Testis (tissue), 2 donors: Measurements from ENCODE around the gene PHACTR3.

Source experiments
- POLR2A ChIP-seq: fragments of 450-650 bp; IDR thresholded peaks from one replicate; pipeline ENCODE4 v1.6.1; 2017; ENCODE audit warnings: antibody characterized with exemption, mild to moderate bottlenecking, moderate library complexity
- TF ChIP-seq, protein P1 (sequence below), 3 experiments: fragments of 450-650 bp in 2 of 3; fragments of 200-600 bp in 1 of 3; sonication (generic) in 1 of 3; IDR thresholded peaks; one replicate each; pipeline ENCODE4 v1.5.1; 2016 to 2019; ENCODE audit warnings: antibody characterized with exemption in 3 of 3, mild to moderate bottlenecking in 2 of 3, moderate library complexity in 1 of 3

DNA sequence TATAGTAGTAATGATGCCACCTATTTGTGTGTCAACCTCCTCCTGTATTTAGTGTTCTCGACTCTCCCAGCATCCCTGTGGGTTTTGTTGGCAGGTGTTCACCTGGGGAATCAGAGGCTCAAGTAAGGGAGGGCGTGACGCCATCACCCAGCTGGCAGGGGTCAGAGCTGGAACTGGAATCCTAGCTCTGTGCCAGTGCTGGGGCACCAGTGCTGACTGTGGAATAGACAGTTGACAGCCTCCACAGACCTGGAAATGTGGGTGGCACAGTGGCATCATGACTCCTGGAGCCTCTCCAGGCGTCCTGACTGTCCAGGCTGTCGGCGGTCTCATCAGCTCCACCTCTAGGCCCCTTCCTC lies 226.3 kb downstream of the PHACTR3 start:
- TF ChIP-seq, protein P1, sequence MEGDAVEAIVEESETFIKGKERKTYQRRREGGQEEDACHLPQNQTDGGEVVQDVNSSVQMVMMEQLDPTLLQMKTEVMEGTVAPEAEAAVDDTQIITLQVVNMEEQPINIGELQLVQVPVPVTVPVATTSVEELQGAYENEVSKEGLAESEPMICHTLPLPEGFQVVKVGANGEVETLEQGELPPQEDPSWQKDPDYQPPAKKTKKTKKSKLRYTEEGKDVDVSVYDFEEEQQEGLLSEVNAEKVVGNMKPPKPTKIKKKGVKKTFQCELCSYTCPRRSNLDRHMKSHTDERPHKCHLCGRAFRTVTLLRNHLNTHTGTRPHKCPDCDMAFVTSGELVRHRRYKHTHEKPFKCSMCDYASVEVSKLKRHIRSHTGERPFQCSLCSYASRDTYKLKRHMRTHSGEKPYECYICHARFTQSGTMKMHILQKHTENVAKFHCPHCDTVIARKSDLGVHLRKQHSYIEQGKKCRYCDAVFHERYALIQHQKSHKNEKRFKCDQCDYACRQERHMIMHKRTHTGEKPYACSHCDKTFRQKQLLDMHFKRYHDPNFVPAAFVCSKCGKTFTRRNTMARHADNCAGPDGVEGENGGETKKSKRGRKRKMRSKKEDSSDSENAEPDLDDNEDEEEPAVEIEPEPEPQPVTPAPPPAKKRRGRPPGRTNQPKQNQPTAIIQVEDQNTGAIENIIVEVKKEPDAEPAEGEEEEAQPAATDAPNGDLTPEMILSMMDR (IDR thresholded peaks at IDR 0.05) = no peak
- no peak for TF ChIP-seq POLR2A
